HepG2 (cell line): Measurements from ENCODE around the gene SETD3. TPM values are rescaled to one million over a fixed set of nuclear protein-coding genes. Genes with fewer than 3 reads are reported as not detected.

Experiments used
- ATAC-seq: fragments of 200-7000 bp; cut with Tn5 transposase; 3 replicates; pipeline ENCODE4 v1.9.1; 2020; ENCODE audit warnings: mild to moderate bottlenecking, moderate library complexity
- BruUV-seq: library from RNA; stranded (reverse); fragments of 400-500 nt; replicated peaks from 2 replicates; lab custom pipeline; 2021; lab: Mats Ljungman, UMichigan
- CTCF ChIA-PET: fragments of 300-600 bp; formaldehyde crosslinking; extraction: SDS; loops from one replicate; lab custom pipeline; 2021; ENCODE audit warnings: low total read pairs, inconsistent platforms, low intra/inter-chr PET ratio; lab: Yijun Ruan, JAX
- POLR2A ChIA-PET: fragments of 350-600 bp; sonication (Branson Sonifier 250); formaldehyde crosslinking; loops from one replicate; lab custom pipeline; 2020; ENCODE audit warnings: antibody characterized with exemption, inconsistent platforms; lab: Yijun Ruan, JAX
- DNase-seq: peaks from one replicate; pipeline ENCODE4 v3.0.0-alpha.2; 2015; ENCODE audit warnings: low spot score
- FAIRE-seq: peaks from 3 replicates; lab custom pipeline; 2011; peaks lifted over from hg19 to GRCh38; lab: Jason Lieb, UNC
- H2AFZ ChIP-seq: one replicate; pipeline ENCODE4 v1.6.1; 2011; ENCODE audit warnings: low read length, inconsistent platforms
- H3K27ac ChIP-seq: fragments of 300-600 bp; 3 replicates; pipeline ENCODE4 v1.8.0; 2011; ENCODE audit warnings: mixed run types, mild to moderate bottlenecking, mixed read lengths, low read length, inconsistent platforms; ENCODE audit not compliant: insufficient read depth; ENCODE audit errors: extremely low read length
- H3K27me3 ChIP-seq, 2 experiments: fragments of 200-600 bp in 1 of 2; 2 replicates in 1 of 2; 3 replicates in 1 of 2; pipeline versions ENCODE4 v1.6.0 to v1.8.0; 2011; ENCODE audit warnings: low read length in 2 of 2, mild to moderate bottlenecking in 2 of 2, moderate library complexity in 2 of 2, inconsistent platforms in 1 of 2; ENCODE audit not compliant: insufficient read depth in 2 of 2, control insufficient read depth in 1 of 2
- H3K36me3 ChIP-seq, 2 experiments: fragments of 200-600 bp in 1 of 2; replicated peaks in 1 of 2; 2 replicates in 1 of 2; 3 replicates in 1 of 2; pipeline versions ENCODE4 v1.5.1 to v1.8.0; 2011; ENCODE audit warnings: low read length in 2 of 2, inconsistent platforms in 1 of 2; ENCODE audit not compliant: insufficient read depth in 2 of 2, control insufficient read depth in 1 of 2
- H3K4me1 ChIP-seq: 2 replicates; pipeline ENCODE4 v1.5.1; 2012; ENCODE audit warnings: low read length, inconsistent platforms; ENCODE audit not compliant: insufficient read depth
- H3K4me2 ChIP-seq: 2 replicates; pipeline ENCODE4 v1.6.0; 2011; ENCODE audit warnings: low read depth, low read length, inconsistent platforms
- H3K4me3 ChIP-seq, 3 experiments: fragments of 200-600 bp in 1 of 3; sonication (generic), shearing (Covaris generic) in 1 of 3; replicated peaks in 1 of 3; 2 replicates each; pipeline ENCODE4 v1.5.1; 2011 to 2016; ENCODE audit warnings: low read length in 3 of 3, inconsistent platforms in 2 of 3, low read depth in 2 of 3, mild to moderate bottlenecking in 2 of 3, control low read depth in 1 of 3, mixed read lengths in 1 of 3; ENCODE audit not compliant: insufficient read depth in 1 of 3
- H3K79me2 ChIP-seq: one replicate; pipeline ENCODE4 v1.6.1; 2011; ENCODE audit warnings: low read length, inconsistent platforms; ENCODE audit not compliant: insufficient read depth
- H3K9ac ChIP-seq: 2 replicates; pipeline ENCODE4 v1.6.0; 2011; ENCODE audit warnings: mild to moderate bottlenecking, low read depth, low read length, inconsistent platforms; ENCODE audit not compliant: insufficient read depth
- H3K9me3 ChIP-seq: 2 replicates; pipeline ENCODE4 v1.5.1; 2012; ENCODE audit warnings: mild to moderate bottlenecking, low read length
- H4K20me1 ChIP-seq: 2 replicates; pipeline ENCODE4 v1.6.0; 2011; ENCODE audit warnings: inconsistent platforms, mild to moderate bottlenecking, low read length, moderate library complexity; ENCODE audit not compliant: insufficient read depth
- ARID4A ChIP-seq: sonication (generic); formaldehyde crosslinking; IDR thresholded peaks from 2 replicates; pipeline ENCODE4 v1.5.0; 2020; ENCODE audit warnings: mild to moderate bottlenecking, missing genetic modification reagents, borderline replicate concordance
- ARNT2 ChIP-seq: sonication (generic); formaldehyde crosslinking; IDR thresholded peaks from 2 replicates; pipeline ENCODE4 v1.8.0; 2022; ENCODE audit warnings: mild to moderate bottlenecking, low read depth, missing genetic modification reagents, moderate library complexity
- DNMT1 ChIP-seq: sonication (generic); formaldehyde crosslinking; IDR thresholded peaks from 2 replicates; pipeline ENCODE4 v1.5.1; 2020; ENCODE audit warnings: mild to moderate bottlenecking, missing genetic modification reagents
- SP2 ChIP-seq: sonication (generic); formaldehyde crosslinking; IDR thresholded peaks from 2 replicates; pipeline ENCODE4 v1.5.1; 2020; ENCODE audit warnings: mild to moderate bottlenecking, missing genetic modification reagents
- SRSF4 ChIP-seq: fragments of 200-400 bp; formaldehyde crosslinking; IDR thresholded peaks from one replicate; pipeline ENCODE4 v1.6.1; 2018; ENCODE audit warnings: mild to moderate bottlenecking, low read depth, low read length, moderate library complexity; ENCODE audit not compliant: poor library complexity, severe bottlenecking
- YY1 ChIP-seq: IDR thresholded peaks from 2 replicates; pipeline ENCODE4 v1.6.1; 2011; ENCODE audit warnings: low read length, low read depth, moderate library complexity, mild to moderate bottlenecking; ENCODE audit not compliant: insufficient read depth, insufficient replicate concordance
- WGBS: methylation state at CpG from one replicate; pipeline ENCODE4 v1.1.6; 2017; ENCODE audit warnings: low lambda C conversion rate; 5-methylcytosine and 5-hydroxymethylcytosine counted together
- in situ Hi-C: cut with HindIII; loops from 2 replicates; pipeline ENCODE4 v1.10.0; 2017; ENCODE audit warnings: low pct_unique_long_range_greater_than_20kb; ENCODE audit not compliant: extremely low pct_ligation_motif_present
- intact Hi-C: fragments of 100-400 bp; cut with micrococcal nuclease; formaldehyde crosslinking; loops from one replicate; pipeline ENCODE4 v1.10.0; 2022; ENCODE audit not compliant: unreplicated experiment
- polyA plus RNA-seq, 8 experiments: library from polyadenylated mRNA; depleted of rRNA in 3 of 8; stranded (reverse) in 7 of 8; unstranded in 1 of 8; fragments of >200 nt; fragmentation: Illumina TruSeq in 4 of 8; extraction: Trizol in 4 of 8; gene quantifications; 2 replicates each; pipeline versions ENCODE4 v1.2.1 to v1.2.3, GENCODE V29; 2011 to 2016; ENCODE audit warnings: low read depth in 4 of 8, missing spikeins in 1 of 8, mixed read lengths in 1 of 8; ENCODE audit not compliant: insufficient read depth in 1 of 8
- total RNA-seq, 5 experiments: library from RNA; depleted of rRNA; stranded (reverse); fragments of >200 nt; fragmentation: Illumina TruSeq; extraction: Trizol; gene quantifications; 2 replicates each; pipeline ENCODE4 v1.2.3, GENCODE V29; 2016; ENCODE audit warnings: low read depth in 1 of 5

The SETD3 gene
- total and polyA plus RNA-seq, 2 of the 13 experiments (the other 11 are each of a cell fraction or from before 2014, with no cell fraction given): 30.3 to 67.1 TPM

GRCh38 chr14:99410019-99410418 lies 70.6 kb downstream of the SETD3 start:
- CTCF ChIA-PET: no interaction called here
- TF ChIP-seq ARID4A (CRISPR knock-in tag) (no peak), YY1 (no peak)
- Histone ChIP-seq H3K27ac (no peak overlapping the region), H3K4me2 (no peak overlapping the region), H3K36me3 (peaks cover 10 to 40% of the 10 kb centered on the region in 2 experiments; a peak in 4 of 5 replicates), H3K27me3 (no peaks in the 10 kb centered on the region), H3K79me2 (no peaks in the 10 kb centered on the region), H3K9ac (no peak overlapping the region), H4K20me1 (no peaks in the 10 kb centered on the region), H3K4me1 (no peaks in the 10 kb centered on the region), H3K9me3 (no peaks in the 10 kb centered on the region), H3K4me3 (no peak overlapping the region), H2AFZ (no peak overlapping the region)
- no TSS peak for BruUV-seq
- 97% methylated on average over 10 of the region's 10 CpGs for WGBS
- no peak for DNase-seq
- no peak for FAIRE-seq
- POLR2A ChIA-PET: no interaction called here
- no peak for ATAC-seq
- intact Hi-C loops (no loop called here), in situ Hi-C loops (no loop called here)

- Histone ChIP-seq H3K4me2 (no peak overlapping the region), H3K4me1 (no peaks in the 10 kb centered on the region), H3K27ac (no peak overlapping the region), H2AFZ (no peak overlapping the region), H3K36me3 (peaks cover 11 to 49% of the 10 kb centered on the region in 2 experiments), H3K79me2 (no peaks in the 10 kb centered on the region), H3K27me3 (no peaks in the 10 kb centered on the region), H4K20me1 (no peaks in the 10 kb centered on the region), H3K9ac (no peak overlapping the region), H3K4me3 (no peak overlapping the region), H3K9me3 (no peaks in the 10 kb centered on the region)
- 95% methylated on average over 7 of the region's 7 CpGs for WGBS
- POLR2A ChIA-PET: no interaction called here
- no peak for DNase-seq
- no peak for FAIRE-seq
- no peak for ATAC-seq
- in situ Hi-C loops (no loop called here), intact Hi-C loops (no loop called here)
- TF ChIP-seq SRSF4 (no peak), DNMT1 (CRISPR knock-in tag) (no peak), ARNT2 (CRISPR knock-in tag) (no peak), SP2 (CRISPR knock-in tag) (no peak)
- CTCF ChIA-PET: no interaction called here
- no TSS peak for BruUV-seq
Observed at GRCh38 chr14:99408971-99409289, 71.7 kb downstream of the SETD3 start.
